Activated naive CD8-positive, alpha-beta T cell (primary cell): ENCODE measurements around the gene GINS1.

ENCODE experiments used
- H3K27ac Mint-ChIP-seq: one replicate; pipeline ENCODE4 v1.8.0; 2021; ENCODE audit warnings: mixed read lengths
- H3K27me3 Mint-ChIP-seq: one replicate; pipeline ENCODE4 v1.8.0; 2021; ENCODE audit warnings: mixed read lengths
- H3K36me3 Mint-ChIP-seq: one replicate; pipeline ENCODE4 v1.8.0; 2021; ENCODE audit warnings: mixed read lengths
- H3K4me1 Mint-ChIP-seq: one replicate; pipeline ENCODE4 v1.8.0; 2021; ENCODE audit warnings: low read depth, mixed read lengths
- H3K4me3 Mint-ChIP-seq: one replicate; pipeline ENCODE4 v1.8.0; 2021; ENCODE audit warnings: mild to moderate bottlenecking, mixed read lengths
- H3K9me3 Mint-ChIP-seq: one replicate; pipeline ENCODE4 v1.8.0; 2021; ENCODE audit warnings: low read depth, mixed read lengths

Gene GINS1

DNA sequence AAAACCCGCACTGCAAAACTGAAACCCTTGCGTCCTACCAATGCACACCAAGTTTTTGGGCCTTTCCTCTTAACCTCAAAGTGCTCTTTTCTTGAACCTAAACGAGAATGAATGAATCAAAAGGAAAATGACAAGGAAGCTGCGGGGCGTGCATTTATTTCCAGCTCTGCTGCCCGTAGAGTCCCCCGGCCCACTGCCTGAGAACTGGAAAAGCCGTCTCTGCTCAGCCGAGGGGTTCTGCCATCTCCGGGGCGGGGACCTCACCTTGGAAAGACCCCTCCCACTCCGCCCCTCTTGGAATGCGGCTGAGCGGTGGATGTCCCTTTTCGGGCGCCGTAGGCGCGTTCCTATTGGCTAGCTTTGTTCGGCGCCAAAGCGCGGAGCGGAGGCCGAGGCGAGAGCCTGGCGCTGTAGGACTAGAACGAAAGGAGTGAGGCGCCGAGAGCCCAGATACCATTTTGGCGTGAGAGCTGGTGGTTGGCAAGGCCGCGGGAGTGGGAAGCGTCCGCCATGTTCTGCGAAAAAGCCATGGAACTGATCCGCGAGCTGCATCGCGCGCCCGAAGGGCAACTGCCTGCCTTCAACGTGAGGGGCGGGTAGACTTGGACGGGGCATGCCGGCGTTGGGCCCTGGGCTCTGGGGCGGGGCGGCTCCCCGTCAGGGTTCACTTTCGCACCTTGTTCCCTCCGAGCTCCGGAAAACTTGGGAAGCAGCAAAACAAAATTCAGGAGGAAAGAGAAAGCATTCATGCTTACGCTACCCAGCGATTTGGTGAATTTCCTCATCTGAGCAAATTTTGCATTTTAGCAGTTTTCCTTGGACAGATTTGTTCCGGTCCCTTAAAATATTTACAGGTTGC is at the start of gene GINS1:
TSS of gene GINS1 (plus strand) at position 363 of the 859 bp plus-strand sequence. CDS start at position 511, 148 bp downstream.
- H3K4me1 Mint-ChIP-seq: peaks cover 17% of the 10 kb centered on the region
- no peaks in the 10 kb centered on the region for H3K27me3 Mint-ChIP-seq
- peak within 1 kb of the TSS; percentile 90 for H3K4me3 Mint-ChIP-seq
- H3K9me3 Mint-ChIP-seq: peaks cover 10% of the 10 kb centered on the region
- peak within 1 kb of the TSS; percentile 93 for H3K27ac Mint-ChIP-seq
- H3K36me3 Mint-ChIP-seq: peaks cover 1% of the 10 kb centered on the region

DNA sequence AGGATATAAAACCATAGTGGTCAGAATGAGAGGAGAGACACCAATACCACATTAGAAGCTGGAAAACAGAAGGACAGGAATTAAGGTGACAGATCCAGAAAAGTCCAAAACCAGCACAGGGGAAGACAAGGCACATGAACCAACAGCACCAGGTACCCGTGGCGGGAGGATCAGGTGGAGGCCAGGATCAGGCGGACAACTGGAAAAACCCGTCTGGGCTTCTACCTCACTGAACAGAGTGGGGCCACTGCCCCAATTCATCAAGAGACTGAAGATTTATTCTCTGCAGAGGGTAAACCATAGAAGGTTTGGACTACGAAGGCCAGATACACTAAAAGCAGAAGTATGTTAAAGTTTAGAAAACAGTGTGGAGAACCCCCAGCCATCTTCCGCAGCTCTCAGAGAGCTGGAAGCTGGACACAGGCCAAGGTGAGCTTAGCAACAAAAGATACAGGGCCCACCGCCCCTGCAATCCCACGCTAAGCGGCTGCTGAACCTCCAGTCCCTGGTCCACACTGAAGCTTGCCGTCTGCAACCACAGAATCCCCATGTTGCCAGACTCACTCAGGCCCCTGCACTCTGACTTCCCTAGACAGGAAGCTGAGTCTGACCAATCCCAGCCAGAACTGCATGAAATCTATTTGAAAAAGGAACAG is 46.7 kb upstream of the GINS1 start:
- Mint-ChIP-seq H3K4me1 (peaks cover 24% of the 10 kb centered on the region), H3K4me3 (no peak overlapping the region), H3K9me3 (no peaks in the 10 kb centered on the region), H3K36me3 (peaks cover 7% of the 10 kb centered on the region), H3K27ac (no peak overlapping the region), H3K27me3 (no peaks in the 10 kb centered on the region)

DNA sequence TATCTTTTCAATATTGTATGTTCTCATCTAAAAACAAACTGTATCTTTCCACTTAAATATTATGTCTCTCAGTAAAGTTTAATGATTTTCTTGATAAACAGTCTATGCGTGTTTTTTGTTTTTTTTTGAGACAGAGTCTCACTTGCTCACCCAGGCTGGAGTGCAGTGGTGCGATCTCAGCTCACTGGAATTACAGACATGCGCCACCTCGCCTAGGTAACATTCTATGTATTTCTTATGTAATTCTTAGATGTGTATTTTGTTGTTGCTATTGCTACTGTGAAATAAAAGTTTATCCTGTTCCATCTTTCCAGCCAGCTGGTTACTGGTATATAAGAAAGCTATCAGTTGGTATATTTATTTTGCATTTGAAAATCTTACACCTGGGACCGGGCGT is 46.2 kb upstream of the GINS1 start:
- H3K4me3 Mint-ChIP-seq: no peak overlapping the region
- peaks cover 7% of the 10 kb centered on the region for H3K36me3 Mint-ChIP-seq
- peaks cover 18% of the 10 kb centered on the region for H3K4me1 Mint-ChIP-seq
- no peak overlapping the region for H3K27ac Mint-ChIP-seq
- no peaks in the 10 kb centered on the region for H3K9me3 Mint-ChIP-seq
- H3K27me3 Mint-ChIP-seq: no peaks in the 10 kb centered on the region

DNA sequence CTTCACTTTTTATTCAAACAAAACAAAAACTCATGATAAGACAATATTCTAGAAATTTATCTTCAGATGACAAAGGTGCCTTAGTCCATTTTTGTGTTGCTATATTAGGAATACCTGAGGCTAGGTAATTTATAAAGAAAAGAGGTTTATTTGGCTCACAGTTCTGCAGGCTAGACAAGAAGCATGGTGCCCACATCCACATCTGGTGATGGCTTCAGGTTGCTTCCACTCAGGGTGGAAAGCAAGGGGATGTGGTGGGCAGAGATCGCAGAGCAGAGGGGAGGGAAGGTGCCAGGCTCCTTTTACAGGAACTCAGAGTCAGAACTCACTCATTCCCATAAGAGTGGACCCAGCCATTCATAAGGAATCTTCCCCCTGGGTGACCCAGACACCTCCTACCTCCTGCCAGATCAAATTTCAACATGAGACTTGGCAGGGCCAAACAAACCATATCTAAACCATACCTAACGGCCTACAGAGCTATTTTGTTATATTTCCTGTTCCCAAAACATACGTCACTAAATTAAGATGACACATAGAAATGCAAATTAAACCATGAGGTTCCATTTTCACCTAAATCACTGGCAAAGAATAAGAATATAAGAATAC is 43.2 kb upstream of the GINS1 start:
- H3K4me1 Mint-ChIP-seq: peaks cover 6% of the 10 kb centered on the region
- no peak overlapping the region for H3K4me3 Mint-ChIP-seq
- H3K27me3 Mint-ChIP-seq: no peaks in the 10 kb centered on the region
- H3K27ac Mint-ChIP-seq: no peak overlapping the region
- H3K9me3 Mint-ChIP-seq: no peaks in the 10 kb centered on the region
- peaks cover 18% of the 10 kb centered on the region for H3K36me3 Mint-ChIP-seq

DNA sequence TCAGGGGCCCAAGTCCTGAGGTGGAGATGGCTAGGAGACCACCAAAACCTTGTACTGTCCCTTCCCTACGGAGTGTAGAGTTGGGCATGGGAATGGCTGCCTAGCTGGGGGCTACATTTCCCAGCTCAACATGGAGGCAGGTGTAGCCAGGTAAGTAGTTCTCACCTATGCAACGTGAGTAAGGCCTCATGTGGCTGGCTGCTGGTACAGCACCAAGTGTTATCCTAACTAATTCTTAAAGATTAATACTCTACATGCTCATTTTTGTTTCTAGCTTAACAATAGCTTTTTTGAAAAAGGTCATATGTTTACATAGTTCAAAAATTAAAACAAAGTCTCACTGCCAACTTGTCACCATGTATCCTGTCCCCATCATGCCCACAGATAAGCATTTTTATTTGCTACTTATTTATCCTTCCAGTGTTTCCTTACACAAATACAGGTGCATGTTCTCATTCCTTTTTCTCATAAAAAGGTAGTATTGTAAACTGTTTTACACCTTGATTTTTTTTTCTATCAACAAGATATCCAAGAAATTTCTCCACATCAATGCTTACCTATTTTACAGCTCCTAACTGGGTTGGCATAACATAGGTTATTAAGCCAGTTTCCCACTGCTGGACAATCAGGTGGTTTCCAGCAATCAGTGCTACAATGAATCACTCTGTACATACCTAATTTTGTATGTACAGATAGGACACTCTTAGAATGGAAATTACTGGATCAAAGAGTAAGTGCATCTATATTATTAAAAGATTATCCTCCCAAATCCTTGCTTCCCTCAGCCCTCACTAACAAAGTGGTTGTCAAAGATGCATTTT is 42.4 kb upstream of the GINS1 start:
- H3K27me3 Mint-ChIP-seq: no peaks in the 10 kb centered on the region
- peaks cover 6% of the 10 kb centered on the region for H3K4me1 Mint-ChIP-seq
- H3K9me3 Mint-ChIP-seq: no peaks in the 10 kb centered on the region
- H3K4me3 Mint-ChIP-seq: no peak overlapping the region
- H3K27ac Mint-ChIP-seq: no peak overlapping the region
- peaks cover 18% of the 10 kb centered on the region for H3K36me3 Mint-ChIP-seq

DNA sequence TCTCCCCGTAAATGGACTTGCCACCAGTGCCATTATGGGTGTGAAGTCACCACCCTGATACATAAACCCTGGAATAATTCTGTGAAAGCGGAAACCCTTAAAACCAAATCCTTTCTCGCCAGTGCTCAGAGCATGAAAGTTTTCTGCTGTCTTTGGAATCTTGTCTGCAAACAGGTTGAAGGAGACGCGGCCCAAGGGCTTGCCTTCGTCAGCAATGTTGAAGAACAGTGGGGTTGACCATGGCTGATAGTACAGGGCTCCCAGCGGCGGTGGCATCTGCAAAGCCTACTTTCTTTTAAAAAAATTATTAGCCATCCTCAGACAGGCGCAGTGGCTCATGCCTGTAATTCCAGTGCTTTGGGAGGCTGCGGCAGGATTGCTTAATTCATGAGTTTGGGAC is 38.9 kb upstream of the GINS1 start:
- no peaks in the 10 kb centered on the region for H3K9me3 Mint-ChIP-seq
- no peak overlapping the region for H3K27ac Mint-ChIP-seq
- no peaks in the 10 kb centered on the region for H3K27me3 Mint-ChIP-seq
- H3K4me1 Mint-ChIP-seq: peaks cover 4% of the 10 kb centered on the region
- no peak overlapping the region for H3K4me3 Mint-ChIP-seq
- H3K36me3 Mint-ChIP-seq: peaks cover 19% of the 10 kb centered on the region

DNA sequence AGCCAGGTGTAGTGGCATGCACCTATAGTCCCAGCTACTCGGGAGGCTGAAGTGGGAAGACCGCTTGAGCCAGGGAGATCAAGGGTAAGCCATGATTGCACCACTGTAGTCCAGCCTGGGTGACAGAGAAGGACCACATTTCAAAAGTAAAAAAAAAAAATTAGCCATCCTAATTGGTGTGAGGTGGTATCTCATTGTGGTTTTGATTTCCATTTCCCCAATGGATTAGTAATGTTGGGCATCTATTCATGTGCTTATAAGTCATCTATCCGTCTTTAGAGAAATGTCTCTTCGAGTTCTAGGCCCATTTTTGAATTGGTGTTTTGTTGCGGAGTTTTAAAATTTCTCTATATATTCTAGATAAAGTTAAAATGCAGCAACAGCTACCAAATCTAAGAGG is 38.5 kb upstream of the GINS1 start:
- no peak overlapping the region for H3K27ac Mint-ChIP-seq

DNA sequence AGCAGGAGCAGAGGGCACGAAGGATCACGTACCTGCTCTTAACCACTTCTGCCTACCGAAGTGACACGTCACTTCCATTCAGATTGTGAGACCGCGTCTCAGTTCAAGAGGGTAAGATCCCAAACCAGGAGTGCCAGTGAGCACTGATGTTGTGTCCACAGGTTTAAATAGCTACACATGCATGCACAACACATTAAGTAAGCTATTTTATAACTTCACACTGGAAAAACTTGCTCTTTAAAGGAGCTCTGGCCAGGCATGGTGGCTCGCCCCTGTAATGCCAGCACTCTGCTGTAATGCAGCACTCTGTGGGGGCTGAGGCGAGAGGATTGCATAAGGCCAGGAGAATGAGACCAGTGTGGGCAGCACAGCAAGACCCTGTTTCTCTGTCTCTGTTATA is 37.9 kb upstream of the GINS1 start:
- H3K4me1 Mint-ChIP-seq: peaks cover 4% of the 10 kb centered on the region
- no peaks in the 10 kb centered on the region for H3K27me3 Mint-ChIP-seq
- H3K36me3 Mint-ChIP-seq: peaks cover 18% of the 10 kb centered on the region
- no peaks in the 10 kb centered on the region for H3K9me3 Mint-ChIP-seq
- H3K27ac Mint-ChIP-seq: no peak overlapping the region
- no peak overlapping the region for H3K4me3 Mint-ChIP-seq

More for the DNA sequence above, 38.5 kb upstream of the GINS1 start:
- no peak overlapping the region for H3K4me3 Mint-ChIP-seq
- H3K36me3 Mint-ChIP-seq: peaks cover 21% of the 10 kb centered on the region
- H3K4me1 Mint-ChIP-seq: peaks cover 4% of the 10 kb centered on the region
- H3K9me3 Mint-ChIP-seq: no peaks in the 10 kb centered on the region
- no peaks in the 10 kb centered on the region for H3K27me3 Mint-ChIP-seq

DNA sequence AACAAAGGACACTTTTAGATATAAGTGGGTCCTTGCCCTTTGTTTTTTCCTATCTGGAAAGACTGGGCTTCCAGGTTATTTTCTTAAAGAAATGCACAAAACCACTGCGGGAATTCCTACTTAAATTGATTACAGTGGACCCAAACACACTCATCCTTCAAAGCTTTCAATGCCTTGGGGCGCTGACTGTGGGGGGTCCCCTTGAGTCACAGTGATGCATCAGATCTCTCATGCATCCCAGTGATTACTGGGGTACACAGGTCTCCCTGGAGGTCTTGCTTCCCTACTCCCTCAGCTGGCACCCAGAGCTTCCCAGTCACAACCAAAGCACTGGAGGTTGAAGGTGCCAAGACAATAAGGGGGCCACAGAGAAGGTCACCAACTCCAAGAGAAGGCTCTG is 37.5 kb upstream of the GINS1 start:
- Mint-ChIP-seq H3K4me1 (peaks cover 4% of the 10 kb centered on the region), H3K27ac (no peak overlapping the region), H3K9me3 (no peaks in the 10 kb centered on the region), H3K4me3 (no peak overlapping the region), H3K27me3 (no peaks in the 10 kb centered on the region), H3K36me3 (peaks cover 19% of the 10 kb centered on the region)

DNA sequence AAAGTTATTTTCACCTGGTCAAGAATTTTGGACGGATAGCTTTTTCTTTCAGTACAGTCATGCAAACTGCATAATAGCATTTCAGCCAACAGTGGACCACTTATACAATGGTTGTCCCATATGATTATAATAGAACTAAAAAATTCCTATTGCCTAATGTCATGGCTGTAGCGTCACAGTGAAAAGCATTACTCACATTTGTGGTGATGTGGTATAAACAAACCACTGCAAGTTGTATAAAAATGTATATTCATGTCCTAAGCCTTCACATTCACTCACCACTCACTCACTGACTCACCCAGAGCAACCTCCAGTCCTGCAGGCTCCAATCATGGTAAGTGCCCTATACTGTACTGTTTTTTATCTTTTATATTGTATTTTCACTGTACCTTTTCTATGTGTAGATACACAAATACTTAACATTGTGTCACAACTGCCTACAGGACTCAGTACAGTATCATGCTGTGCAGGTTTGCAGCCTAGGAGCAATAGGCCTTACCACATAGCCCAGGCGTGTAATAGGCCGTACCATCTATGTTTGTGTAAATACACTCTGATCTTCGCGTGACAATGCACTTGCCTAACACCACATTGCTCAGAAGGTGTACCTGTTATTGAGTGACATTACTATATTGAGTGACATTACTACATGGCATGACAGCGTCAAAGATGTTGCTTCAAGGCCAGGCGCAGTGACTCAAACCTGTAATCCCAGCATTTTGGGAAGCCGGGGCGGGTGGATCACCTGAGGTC is 34.7 kb upstream of the GINS1 start:
- Mint-ChIP-seq H3K9me3 (no peaks in the 10 kb centered on the region), H3K27me3 (no peaks in the 10 kb centered on the region), H3K36me3 (peaks cover 16% of the 10 kb centered on the region), H3K4me1 (peaks cover 7% of the 10 kb centered on the region), H3K4me3 (no peak overlapping the region), H3K27ac (no peak overlapping the region)

DNA sequence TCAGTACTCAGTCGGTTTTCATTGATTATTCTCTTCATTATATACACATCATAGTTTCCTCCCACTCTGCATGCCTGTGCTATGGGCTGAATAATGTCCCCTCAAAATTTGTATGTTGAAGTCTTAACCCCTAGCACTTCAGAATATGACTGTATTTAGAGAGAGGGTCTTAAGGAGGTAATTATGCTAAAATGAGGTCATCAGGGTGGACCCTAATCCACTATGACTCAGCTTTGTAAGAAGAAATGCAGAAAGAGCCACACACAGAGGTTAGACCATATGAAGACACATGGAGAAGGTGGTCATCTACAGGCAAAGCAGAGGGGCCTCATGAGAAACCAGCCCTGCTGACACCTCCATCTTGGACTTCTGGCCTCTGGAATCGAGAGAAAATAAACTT is 32.6 kb upstream of the GINS1 start:
- peaks cover 18% of the 10 kb centered on the region for H3K4me1 Mint-ChIP-seq
- peaks cover 11% of the 10 kb centered on the region for H3K36me3 Mint-ChIP-seq
- H3K9me3 Mint-ChIP-seq: no peaks in the 10 kb centered on the region
- no peak overlapping the region for H3K4me3 Mint-ChIP-seq
- no peak overlapping the region for H3K27ac Mint-ChIP-seq
- no peaks in the 10 kb centered on the region for H3K27me3 Mint-ChIP-seq

DNA sequence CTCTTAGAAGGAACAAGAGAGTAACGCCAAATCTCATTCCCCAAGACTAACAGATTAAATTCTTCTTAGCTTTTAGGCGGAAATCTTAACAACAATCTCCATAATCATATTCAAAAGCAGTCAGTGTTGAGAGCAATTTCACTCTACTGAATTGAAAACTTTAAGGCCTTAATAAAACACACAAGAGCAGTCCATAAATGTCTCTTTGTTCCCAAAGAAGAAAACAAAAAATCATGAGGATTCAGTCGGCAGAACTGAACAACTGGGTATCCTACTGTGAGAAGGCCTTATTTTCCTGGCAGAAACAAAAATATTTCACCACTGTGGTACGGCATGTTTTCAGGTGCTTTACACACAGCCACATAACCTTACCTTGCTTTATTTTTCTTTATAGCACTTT is 31.2 kb upstream of the GINS1 start:
- H3K4me3 Mint-ChIP-seq: no peak overlapping the region
- H3K9me3 Mint-ChIP-seq: no peaks in the 10 kb centered on the region
- H3K27me3 Mint-ChIP-seq: no peaks in the 10 kb centered on the region
- no peak overlapping the region for H3K27ac Mint-ChIP-seq
- H3K36me3 Mint-ChIP-seq: peaks cover 14% of the 10 kb centered on the region
- H3K4me1 Mint-ChIP-seq: peaks cover 26% of the 10 kb centered on the region

DNA sequence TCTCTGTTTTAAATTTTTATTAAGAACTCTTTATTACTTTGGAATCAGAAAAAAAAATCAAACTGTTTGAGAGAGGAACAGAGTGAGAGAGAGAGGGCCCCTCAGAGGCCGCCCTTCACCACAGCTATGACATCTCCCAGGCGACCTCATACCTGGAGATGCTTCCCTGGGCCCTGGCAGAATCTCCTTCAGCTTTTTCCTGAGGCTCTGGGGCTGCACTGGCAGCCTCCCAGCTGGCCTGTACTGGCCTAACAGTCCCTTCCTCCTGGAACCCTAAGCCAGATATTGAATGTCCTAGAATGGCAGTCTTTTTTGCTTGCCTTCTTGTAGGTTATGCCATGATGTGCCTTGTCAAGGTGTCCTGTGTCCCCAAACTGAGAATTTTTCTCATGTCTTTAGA is 30.6 kb upstream of the GINS1 start:
- no peak overlapping the region for H3K27ac Mint-ChIP-seq
- no peaks in the 10 kb centered on the region for H3K9me3 Mint-ChIP-seq
- no peaks in the 10 kb centered on the region for H3K27me3 Mint-ChIP-seq
- H3K4me3 Mint-ChIP-seq: no peak overlapping the region
- peaks cover 23% of the 10 kb centered on the region for H3K4me1 Mint-ChIP-seq
- H3K36me3 Mint-ChIP-seq: peaks cover 16% of the 10 kb centered on the region

DNA sequence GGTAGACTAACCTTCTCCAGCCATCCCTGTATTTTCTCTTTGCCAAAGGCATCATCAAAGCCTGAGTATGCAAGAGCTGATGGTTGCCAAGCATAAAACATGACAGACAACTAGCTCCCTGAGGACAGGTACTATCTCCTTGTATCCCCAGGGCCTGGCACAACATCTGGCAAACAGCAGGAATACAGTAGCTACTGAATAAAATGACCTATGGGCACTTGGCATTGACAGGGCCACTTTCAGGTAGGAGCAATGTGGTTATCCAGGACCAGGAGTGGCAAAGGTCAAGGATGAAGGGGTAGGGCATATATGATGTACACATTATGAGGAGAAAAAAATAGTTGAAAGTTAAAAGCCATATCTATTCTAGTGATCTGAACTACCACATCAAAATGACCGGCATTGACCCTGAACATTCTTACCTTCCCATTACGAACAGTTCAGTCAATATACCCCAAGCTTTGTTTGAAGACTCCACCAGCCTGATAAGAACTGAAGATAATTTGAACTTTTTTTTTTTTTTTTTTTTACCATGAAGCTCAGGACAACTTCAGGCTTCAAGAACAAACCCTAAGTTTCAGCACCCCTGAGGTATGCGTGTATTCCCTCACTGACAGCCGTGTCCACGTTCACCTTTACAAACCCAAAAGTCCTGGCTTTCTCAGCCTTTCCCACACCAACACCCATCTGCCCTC is 29.1 kb upstream of the GINS1 start:
- Mint-ChIP-seq H3K4me3 (no peak overlapping the region), H3K27ac (no peak overlapping the region), H3K36me3 (peaks cover 21% of the 10 kb centered on the region), H3K9me3 (no peaks in the 10 kb centered on the region), H3K4me1 (peaks cover 29% of the 10 kb centered on the region), H3K27me3 (no peaks in the 10 kb centered on the region)
